Neuronal stem cell (in vitro differentiated cells): ENCODE data around the gene ADORA2A.

Source experiments
- DNase-seq: peaks from one replicate; pipeline ENCODE4 v3.0.0-alpha.2; 2013; ENCODE audit warnings: low spot score
- H2AFZ ChIP-seq: one replicate; pipeline ENCODE4 v1.6.1; 2013; ENCODE audit warnings: mild to moderate bottlenecking, low read length, inconsistent platforms
- H2AK5ac ChIP-seq: 2 replicates; pipeline ENCODE4 v1.6.1; 2013; ENCODE audit warnings: low read depth, mild to moderate bottlenecking, inconsistent platforms, low read length, moderate library complexity, mixed read lengths
- H2BK120ac ChIP-seq: 2 replicates; pipeline ENCODE4 v1.6.1; 2013; ENCODE audit warnings: low read depth, mild to moderate bottlenecking, inconsistent platforms, low read length, moderate library complexity, mixed read lengths
- H2BK12ac ChIP-seq: one replicate; pipeline ENCODE4 v1.6.1; 2013; ENCODE audit warnings: low read length, inconsistent platforms
- H2BK15ac ChIP-seq: 2 replicates; pipeline ENCODE4 v1.6.1; 2013; ENCODE audit warnings: mild to moderate bottlenecking, low read length, inconsistent platforms, mixed read lengths
- H2BK5ac ChIP-seq: one replicate; pipeline ENCODE4 v1.6.1; 2013; ENCODE audit warnings: inconsistent platforms, mild to moderate bottlenecking, low read length, moderate library complexity
- H3K14ac ChIP-seq: one replicate; pipeline ENCODE4 v1.6.1; 2013; ENCODE audit warnings: low read length, inconsistent platforms
- H3K18ac ChIP-seq: 2 replicates; pipeline ENCODE4 v1.6.1; 2013; ENCODE audit warnings: low read length, inconsistent platforms
- H3K23ac ChIP-seq: 2 replicates; pipeline ENCODE4 v1.6.1; 2013; ENCODE audit warnings: low read depth, mild to moderate bottlenecking, mixed read lengths, low read length, inconsistent platforms; ENCODE audit not compliant: poor library complexity
- H3K27ac ChIP-seq: replicated peaks from 3 replicates; pipeline ENCODE4 v1.5.1; 2013; ENCODE audit warnings: low read length, inconsistent platforms
- H3K27me3 ChIP-seq, 3 experiments: 2 replicates each; pipeline ENCODE4 v1.6.1; 2013; ENCODE audit warnings: low read length in 3 of 3, mild to moderate bottlenecking in 2 of 3, inconsistent platforms in 1 of 3, low read depth in 1 of 3, mixed read lengths in 1 of 3, moderate library complexity in 1 of 3; ENCODE audit not compliant: control insufficient read depth in 3 of 3, insufficient read depth in 3 of 3
- H3K36me3 ChIP-seq, 2 donors: replicated peaks in 1 of 2; 2 replicates each; pipeline ENCODE4 v1.6.1; 2013; ENCODE audit warnings: low read length in 2 of 2; ENCODE audit not compliant: control insufficient read depth in 2 of 2, insufficient read depth in 2 of 2
- H3K4ac ChIP-seq: 2 replicates; pipeline ENCODE4 v1.6.1; 2013; ENCODE audit warnings: inconsistent platforms, mild to moderate bottlenecking, low read length, moderate library complexity
- H3K4me1 ChIP-seq, 2 donors: 1 replicate in 1 of 2; 2 replicates in 1 of 2; pipeline ENCODE4 v1.6.1; 2013; ENCODE audit warnings: low read length in 2 of 2, low read depth in 1 of 2; ENCODE audit not compliant: control insufficient read depth in 2 of 2, insufficient read depth in 1 of 2
- H3K4me2 ChIP-seq: one replicate; pipeline ENCODE4 v1.6.1; 2013; ENCODE audit warnings: mild to moderate bottlenecking, low read length, inconsistent platforms; ENCODE audit not compliant: insufficient read depth, poor library complexity, severe bottlenecking
- H3K4me3 ChIP-seq, 2 donors: 2 replicates each; pipeline ENCODE4 v1.5.1; 2013; ENCODE audit warnings: low read length in 2 of 2, mild to moderate bottlenecking in 2 of 2, inconsistent platforms in 1 of 2, moderate library complexity in 1 of 2
- H3K79me1 ChIP-seq: one replicate; pipeline ENCODE4 v1.6.1; 2013; ENCODE audit warnings: low read depth, mild to moderate bottlenecking, inconsistent platforms, low read length, moderate library complexity
- H3K9ac ChIP-seq: one replicate; pipeline ENCODE4 v1.6.1; 2013; ENCODE audit warnings: mild to moderate bottlenecking, low read depth, low read length, inconsistent platforms; ENCODE audit not compliant: poor library complexity
- H3K9me3 ChIP-seq, 2 donors: replicated peaks in 1 of 2; 2 replicates each; pipeline versions ENCODE3 to v1.6.1; 2013; ENCODE audit warnings: low read length in 2 of 2, mild to moderate bottlenecking in 2 of 2, inconsistent platforms in 1 of 2, low read depth in 1 of 2, mixed read lengths in 1 of 2, moderate library complexity in 1 of 2; ENCODE audit not compliant: control insufficient read depth in 2 of 2, insufficient read depth in 1 of 2
- H4K8ac ChIP-seq: one replicate; pipeline ENCODE4 v1.6.1; 2013; ENCODE audit warnings: low read depth, mild to moderate bottlenecking, inconsistent platforms, low read length, moderate library complexity
- H4K91ac ChIP-seq: one replicate; pipeline ENCODE4 v1.6.1; 2013; ENCODE audit warnings: low read length, low read depth, mild to moderate bottlenecking, inconsistent platforms; ENCODE audit not compliant: poor library complexity
- WGBS, 2 donors: extraction: QIAGEN DNeasy Blood & Tissue Kit; methylation state at CpG; one replicate each; pipeline ENCODE4 v1.1.7; 2013; ENCODE audit warnings: missing lambda C conversion rate in 2 of 2, mixed read lengths in 1 of 2; ENCODE audit not compliant: insufficient read length in 2 of 2, insufficient replicate concordance in 1 of 2; ENCODE audit errors: extremely low coverage in 2 of 2; 5-methylcytosine and 5-hydroxymethylcytosine counted together

The ADORA2A gene

GRCh38 chr22:24435323-24435645, 7.9 kb downstream of the ADORA2A start:
- Histone ChIP-seq H2BK120ac (no peak overlapping the region), H3K36me3 (no peaks in the 10 kb centered on the region), H3K4ac (no peak overlapping the region), H2BK5ac (no peak overlapping the region), H3K18ac (no peak overlapping the region), H3K27ac (no peak overlapping the region), H2AFZ (no peak overlapping the region), H3K9ac (no peak overlapping the region), H2BK15ac (no peak overlapping the region), H4K8ac (no peak overlapping the region), H3K14ac (no peak overlapping the region), H3K23ac (no peak overlapping the region), H3K27me3 (no peaks in the 10 kb centered on the region), H3K4me1 (peaks cover 0 to 7% of the 10 kb centered on the region in 2 donors), H2BK12ac (no peak overlapping the region), H2AK5ac (no peak overlapping the region), H3K4me2 (no peak overlapping the region), H3K79me1 (peaks cover 5% of the 10 kb centered on the region), H3K9me3 (no peaks in the 10 kb centered on the region), H3K4me3 (no peak overlapping the region), H4K91ac (no peak overlapping the region)
- no CpG with 5 or more reads among the region's 2 CpGs for WGBS, 2 donors
- DNase-seq: no peak

GRCh38 chr22:24435861-24436371, 8.5 kb downstream of the ADORA2A start:
- H2BK15ac ChIP-seq: no peak overlapping the region
- DNase-seq: no peak
- H3K79me1 ChIP-seq: peaks cover 5% of the 10 kb centered on the region
- H3K27ac ChIP-seq: no peak overlapping the region
- H3K9me3 ChIP-seq: no peaks in the 10 kb centered on the region
- no peaks in the 10 kb centered on the region for H3K27me3 ChIP-seq
- H2AFZ ChIP-seq: peak overlapping the region; percentile 64
- no peaks in the 10 kb centered on the region for H3K36me3 ChIP-seq
- H3K23ac ChIP-seq: no peak overlapping the region
- H4K8ac ChIP-seq: no peak overlapping the region
- peaks cover 0 to 7% of the 10 kb centered on the region in 2 donors for H3K4me1 ChIP-seq
- WGBS, 2 donors: no CpG with 5 or more reads among the region's 13 CpGs
- no peak overlapping the region for H3K4me2 ChIP-seq
- H3K14ac ChIP-seq: no peak overlapping the region
- H3K4ac ChIP-seq: no peak overlapping the region
- no peak overlapping the region for H2BK5ac ChIP-seq
- H2AK5ac ChIP-seq: no peak overlapping the region
- H3K18ac ChIP-seq: peak overlapping the region; percentile 29
- H2BK120ac ChIP-seq: no peak overlapping the region
- H3K9ac ChIP-seq: no peak overlapping the region
- H2BK12ac ChIP-seq: no peak overlapping the region
- H4K91ac ChIP-seq: no peak overlapping the region
- H3K4me3 ChIP-seq: no peak overlapping the region

- H2BK15ac ChIP-seq: no peak overlapping the region
- no CpG with 5 or more reads among the region's 3 CpGs for WGBS, 2 donors
- H3K4me3 ChIP-seq: no peak overlapping the region
- H3K23ac ChIP-seq: no peak overlapping the region
- H3K9me3 ChIP-seq: no peaks in the 10 kb centered on the region
- H3K4me1 ChIP-seq: peaks cover 0 to 7% of the 10 kb centered on the region in 2 donors
- no peak overlapping the region for H3K27ac ChIP-seq
- H3K18ac ChIP-seq: peak overlapping the region; percentile 46
- no peak overlapping the region for H2BK120ac ChIP-seq
- H3K79me1 ChIP-seq: peaks cover 5% of the 10 kb centered on the region
- no peak overlapping the region for H2BK5ac ChIP-seq
- no peak overlapping the region for H3K4me2 ChIP-seq
- no peak overlapping the region for H4K91ac ChIP-seq
- H2BK12ac ChIP-seq: no peak overlapping the region
- peak overlapping the region; percentile 77 for H3K14ac ChIP-seq
- H3K36me3 ChIP-seq: no peaks in the 10 kb centered on the region
- peak overlapping the region; percentile 64 for H2AFZ ChIP-seq
- H3K27me3 ChIP-seq: no peaks in the 10 kb centered on the region
- peak overlapping the region; percentile 6 for H3K9ac ChIP-seq
- H4K8ac ChIP-seq: no peak overlapping the region
- DNase-seq: no peak
- H3K4ac ChIP-seq: no peak overlapping the region
- H2AK5ac ChIP-seq: no peak overlapping the region
Observed at GRCh38 chr22:24436553-24436952, 9.2 kb downstream of the ADORA2A start.

- no CpG with 5 or more reads among the region's 4 CpGs for WGBS, 2 donors
- Histone ChIP-seq H2BK15ac (no peak overlapping the region), H3K18ac (peak overlapping the region; percentile 46), H3K4me2 (no peak overlapping the region), H4K8ac (no peak overlapping the region), H2BK12ac (no peak overlapping the region), H3K27me3 (no peaks in the 10 kb centered on the region), H4K91ac (no peak overlapping the region), H3K14ac (no peak overlapping the region), H3K4me1 (peaks cover 0 to 10% of the 10 kb centered on the region in 2 donors), H3K27ac (no peak overlapping the region), H3K9ac (peak overlapping the region; percentile 6), H2BK120ac (no peak overlapping the region), H3K4me3 (no peak overlapping the region), H3K23ac (no peak overlapping the region), H3K36me3 (no peaks in the 10 kb centered on the region), H3K79me1 (peaks cover 5% of the 10 kb centered on the region), H3K9me3 (no peaks in the 10 kb centered on the region), H2BK5ac (no peak overlapping the region), H2AFZ (no peak overlapping the region), H2AK5ac (no peak overlapping the region), H3K4ac (no peak overlapping the region)
- no peak for DNase-seq
Observed at GRCh38 chr22:24437091-24437490, 9.7 kb downstream of the ADORA2A start.
